Endothelial cell (in vitro differentiated cells): Measurements from ENCODE around the gene NR0B2. TPM values are rescaled to one million over a fixed set of nuclear protein-coding genes. Genes with fewer than 3 reads are reported as not detected.

Source experiments
- DNase-seq: peaks from one replicate; pipeline ENCODE4 v3.0.0; 2021; ENCODE audit warnings: low spot score
- H3K27ac Mint-ChIP-seq: one replicate; pipeline ENCODE4 v1.8.0; 2021; ENCODE audit warnings: mixed read lengths, inconsistent platforms; ENCODE audit not compliant: unreplicated experiment
- H3K27me3 Mint-ChIP-seq: one replicate; pipeline ENCODE4 v1.8.0; 2021; ENCODE audit warnings: mild to moderate bottlenecking, moderate library complexity, mixed read lengths, inconsistent platforms; ENCODE audit not compliant: unreplicated experiment
- H3K36me3 Mint-ChIP-seq: one replicate; pipeline ENCODE4 v1.8.0; 2021; ENCODE audit warnings: mild to moderate bottlenecking, low read depth, mixed read lengths, inconsistent platforms; ENCODE audit not compliant: unreplicated experiment
- H3K4me1 Mint-ChIP-seq: one replicate; pipeline ENCODE4 v1.8.0; 2021; ENCODE audit warnings: mild to moderate bottlenecking, mixed read lengths, inconsistent platforms; ENCODE audit not compliant: unreplicated experiment
- H3K4me3 Mint-ChIP-seq: one replicate; pipeline ENCODE4 v1.8.0; 2021; ENCODE audit warnings: mild to moderate bottlenecking, mixed read lengths, inconsistent platforms; ENCODE audit not compliant: unreplicated experiment
- H3K9me3 Mint-ChIP-seq: one replicate; pipeline ENCODE4 v1.8.0; 2021; ENCODE audit warnings: mixed read lengths, inconsistent platforms; ENCODE audit not compliant: unreplicated experiment
- total RNA-seq: library from RNA; stranded (reverse); fragmentation: NEBNext Ultra II Directional; extraction: Animal tissue kit (Norgen Biotek cat#: 25700); gene quantifications from one replicate; pipeline ENCODE4 v1.2.1, GENCODE V29; 2021; ENCODE audit not compliant: unreplicated experiment
- TF ChIP-seq, protein P1 (sequence below): fragments of 200-600 bp; sonication (generic); IDR thresholded peaks from one replicate; pipeline ENCODE4 v1.5.0; 2021; ENCODE audit warnings: antibody characterized with exemption; ENCODE audit not compliant: unreplicated experiment

The NR0B2 gene
- total RNA-seq, 1 donor from 2014 or later, result not detected

DNA sequence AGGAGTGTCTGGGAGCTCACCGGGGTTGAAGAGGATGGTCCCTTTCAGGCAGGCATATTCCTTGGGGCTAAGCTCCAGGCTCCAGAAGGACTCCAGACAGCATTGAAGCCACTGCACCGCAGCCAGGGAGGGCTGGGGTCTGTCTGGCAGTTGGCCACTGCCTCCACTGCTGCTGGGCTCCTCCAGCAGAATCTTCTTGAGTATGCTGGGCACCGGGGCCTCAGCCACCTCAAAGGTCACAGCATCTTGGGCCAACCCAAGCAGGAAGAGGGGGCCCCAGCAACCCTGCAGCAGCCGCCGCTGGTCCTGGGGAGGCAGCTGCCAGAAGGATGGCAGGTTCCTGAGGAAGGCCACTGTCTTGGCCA, 404 bp downstream of the NR0B2 start:
- Mint-ChIP-seq H3K27ac (no peak overlapping the region), H3K4me1 (no peaks in the 10 kb centered on the region), H3K4me3 (no peak overlapping the region), H3K27me3 (peaks cover 3% of the 10 kb centered on the region), H3K9me3 (no peaks in the 10 kb centered on the region), H3K36me3 (no peaks in the 10 kb centered on the region)
- no peak for DNase-seq
- TF ChIP-seq, protein P1, sequence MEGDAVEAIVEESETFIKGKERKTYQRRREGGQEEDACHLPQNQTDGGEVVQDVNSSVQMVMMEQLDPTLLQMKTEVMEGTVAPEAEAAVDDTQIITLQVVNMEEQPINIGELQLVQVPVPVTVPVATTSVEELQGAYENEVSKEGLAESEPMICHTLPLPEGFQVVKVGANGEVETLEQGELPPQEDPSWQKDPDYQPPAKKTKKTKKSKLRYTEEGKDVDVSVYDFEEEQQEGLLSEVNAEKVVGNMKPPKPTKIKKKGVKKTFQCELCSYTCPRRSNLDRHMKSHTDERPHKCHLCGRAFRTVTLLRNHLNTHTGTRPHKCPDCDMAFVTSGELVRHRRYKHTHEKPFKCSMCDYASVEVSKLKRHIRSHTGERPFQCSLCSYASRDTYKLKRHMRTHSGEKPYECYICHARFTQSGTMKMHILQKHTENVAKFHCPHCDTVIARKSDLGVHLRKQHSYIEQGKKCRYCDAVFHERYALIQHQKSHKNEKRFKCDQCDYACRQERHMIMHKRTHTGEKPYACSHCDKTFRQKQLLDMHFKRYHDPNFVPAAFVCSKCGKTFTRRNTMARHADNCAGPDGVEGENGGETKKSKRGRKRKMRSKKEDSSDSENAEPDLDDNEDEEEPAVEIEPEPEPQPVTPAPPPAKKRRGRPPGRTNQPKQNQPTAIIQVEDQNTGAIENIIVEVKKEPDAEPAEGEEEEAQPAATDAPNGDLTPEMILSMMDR, result no peak

DNA sequence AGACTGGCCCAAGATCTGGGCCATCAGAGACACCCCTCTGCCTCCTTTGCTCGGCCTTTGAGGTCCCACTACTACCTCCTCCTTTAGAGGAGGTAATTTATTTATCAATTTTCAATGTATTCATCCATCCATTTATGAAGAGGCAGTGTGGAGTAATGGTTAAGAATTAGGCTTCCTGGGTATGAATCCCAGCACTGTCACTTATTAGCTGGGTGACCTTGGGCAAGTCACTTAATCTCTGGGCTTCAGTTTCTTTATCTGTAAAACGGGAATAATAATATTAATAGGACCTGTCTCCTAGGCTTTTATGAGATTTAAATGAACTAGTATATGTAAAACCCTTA, 1.7 kb downstream of the NR0B2 start:
- DNase-seq, result no peak
- H3K4me1 Mint-ChIP-seq, result no peaks in the 10 kb centered on the region
- peaks cover 6% of the 10 kb centered on the region for H3K27me3 Mint-ChIP-seq
- no peaks in the 10 kb centered on the region for H3K9me3 Mint-ChIP-seq
- H3K4me3 Mint-ChIP-seq, result no peak overlapping the region
- H3K27ac Mint-ChIP-seq, result no peak overlapping the region
- TF ChIP-seq, protein P1, result no peak
- no peaks in the 10 kb centered on the region for H3K36me3 Mint-ChIP-seq

DNA sequence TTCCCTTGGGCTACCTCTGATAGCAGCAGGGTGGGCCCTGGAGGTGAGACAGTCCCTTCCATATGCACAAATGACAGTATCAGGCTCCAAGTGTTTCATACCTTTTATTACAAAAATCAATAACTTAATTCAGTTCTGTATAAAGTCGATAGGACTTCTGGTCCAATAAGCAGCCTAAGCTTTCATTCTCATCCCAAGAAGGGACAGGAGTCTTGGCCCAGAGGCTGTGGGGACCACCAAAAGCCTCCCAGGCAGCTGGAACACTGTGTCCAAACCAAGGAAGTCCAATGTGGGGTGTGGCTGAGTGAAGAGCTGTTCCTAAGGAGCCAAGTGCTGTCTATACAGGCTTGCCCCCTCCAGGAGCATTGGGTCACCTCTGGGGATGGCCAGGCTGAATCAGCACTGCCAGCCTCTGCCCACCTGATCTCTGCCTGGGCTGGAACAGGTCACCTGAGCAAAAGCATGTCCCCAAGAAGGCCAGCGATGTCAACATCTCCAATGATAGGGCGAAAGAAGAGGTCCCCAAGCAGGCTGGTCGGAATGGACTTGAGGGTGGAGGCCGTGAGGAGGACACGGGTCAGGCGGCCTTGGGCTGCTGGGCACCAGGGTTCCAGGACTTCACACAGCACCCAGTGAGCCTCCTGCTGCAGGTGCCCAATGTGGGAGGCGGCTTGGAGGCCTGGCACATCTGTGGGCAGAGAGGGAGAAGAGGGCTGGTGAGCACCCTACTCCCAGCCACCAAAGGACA, 2.2 kb downstream of the NR0B2 start:
- Mint-ChIP-seq H3K36me3 (no peaks in the 10 kb centered on the region), H3K27ac (no peak overlapping the region), H3K4me1 (no peaks in the 10 kb centered on the region), H3K27me3 (peaks cover 6% of the 10 kb centered on the region), H3K9me3 (no peaks in the 10 kb centered on the region), H3K4me3 (no peak overlapping the region)
- TF ChIP-seq, protein P1, result no peak
- DNase-seq, result no peak

DNA sequence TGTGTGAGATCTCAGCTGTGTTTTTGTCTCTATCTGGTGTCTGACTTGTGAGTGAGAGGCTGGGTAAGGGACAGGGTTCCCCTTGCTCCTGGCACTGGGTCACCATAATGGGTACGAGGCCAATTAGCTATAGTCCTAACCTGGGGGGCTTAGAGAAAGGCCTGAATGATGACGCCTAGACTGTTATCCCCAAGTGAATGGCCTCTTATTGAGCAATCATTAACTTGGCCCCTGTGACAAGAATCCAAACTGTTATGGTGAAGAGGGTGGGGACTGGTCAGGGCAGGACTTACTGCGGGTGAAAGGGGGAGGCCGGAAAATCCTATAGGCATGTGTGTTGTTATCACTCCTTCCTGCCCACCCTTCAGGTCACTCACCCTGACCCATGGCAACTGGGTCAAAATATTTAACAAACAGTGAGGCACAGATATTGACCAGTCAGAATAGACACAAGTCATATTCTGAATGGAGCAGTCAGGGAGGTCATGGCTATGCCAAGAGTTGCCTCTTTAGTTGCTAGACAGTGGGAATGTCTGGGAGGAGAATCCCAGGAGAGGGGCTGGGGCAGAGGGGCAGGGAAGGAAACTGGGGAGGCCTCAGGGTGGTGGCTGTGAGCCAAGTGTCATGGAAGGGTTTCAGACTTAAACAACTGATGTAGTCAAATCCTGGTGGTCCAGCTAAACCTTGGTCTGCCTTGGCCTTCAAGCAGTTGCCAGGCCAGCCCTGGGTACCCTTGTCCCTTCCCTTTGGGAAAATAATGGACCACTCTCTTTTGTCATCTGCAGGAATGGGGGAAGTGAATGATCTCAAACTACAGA, 3.2 kb downstream of the NR0B2 start:
- DNase-seq, result no peak
- H3K9me3 Mint-ChIP-seq, result no peaks in the 10 kb centered on the region
- TF ChIP-seq, protein P1, result no peak
- H3K27ac Mint-ChIP-seq, result no peak overlapping the region
- H3K4me1 Mint-ChIP-seq, result no peaks in the 10 kb centered on the region
- no peaks in the 10 kb centered on the region for H3K36me3 Mint-ChIP-seq
- peaks cover 6% of the 10 kb centered on the region for H3K27me3 Mint-ChIP-seq
- no peak overlapping the region for H3K4me3 Mint-ChIP-seq

DNA sequence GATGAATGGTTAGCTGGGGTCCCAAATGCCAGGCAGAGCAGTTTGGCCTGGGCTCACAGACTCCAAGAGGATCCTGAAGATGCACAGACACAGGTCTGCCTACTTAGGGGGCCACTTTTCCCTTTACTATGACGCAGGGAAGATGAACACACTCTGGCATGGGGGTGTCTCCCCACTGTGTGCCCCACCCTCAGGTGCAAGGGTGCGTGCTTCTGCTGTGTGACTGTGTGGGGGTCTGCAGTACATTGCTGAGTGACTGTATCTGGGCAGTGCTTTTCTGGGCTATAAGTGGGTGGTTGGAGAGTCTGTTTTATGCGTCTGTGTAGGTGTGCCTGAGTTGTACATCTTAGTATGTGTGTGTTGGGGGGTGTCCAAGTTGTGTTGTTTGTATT, 3.8 kb downstream of the NR0B2 start:
- no peak overlapping the region for H3K4me3 Mint-ChIP-seq
- TF ChIP-seq, protein P1, result no peak
- DNase-seq, result no peak
- H3K4me1 Mint-ChIP-seq, result no peaks in the 10 kb centered on the region
- H3K27ac Mint-ChIP-seq, result no peak overlapping the region
- peaks cover 6% of the 10 kb centered on the region for H3K27me3 Mint-ChIP-seq
- no peaks in the 10 kb centered on the region for H3K36me3 Mint-ChIP-seq
- no peaks in the 10 kb centered on the region for H3K9me3 Mint-ChIP-seq
